ENCODE results near the gene STAM2.
"Not testable (repeated sequence)": the region's sequence is repeated elsewhere in the genome, so short reads cannot be mapped to it uniquely, and the experiment has no call there.

Gene STAM2

GRCh38 chr2:152161598-152161997 lies 14.0 kb downstream of the STAM2 start:
- no peaks in the 10 kb centered on the region for H3K9me3 ChIP-seq (ENCODE audit: control insufficient read depth, low read length)
- no peaks in the 10 kb centered on the region for H3K36me3 ChIP-seq (ENCODE audit: control insufficient read depth, insufficient read depth, low read length)
- H3K27ac ChIP-seq: no peak overlapping the region
- H3K9ac ChIP-seq: no peak overlapping the region
- no peak overlapping the region for H2AFZ ChIP-seq
- no peak overlapping the region for H3K4me2 ChIP-seq (ENCODE audit: low read length)
- TF ChIP-seq, protein P1, sequence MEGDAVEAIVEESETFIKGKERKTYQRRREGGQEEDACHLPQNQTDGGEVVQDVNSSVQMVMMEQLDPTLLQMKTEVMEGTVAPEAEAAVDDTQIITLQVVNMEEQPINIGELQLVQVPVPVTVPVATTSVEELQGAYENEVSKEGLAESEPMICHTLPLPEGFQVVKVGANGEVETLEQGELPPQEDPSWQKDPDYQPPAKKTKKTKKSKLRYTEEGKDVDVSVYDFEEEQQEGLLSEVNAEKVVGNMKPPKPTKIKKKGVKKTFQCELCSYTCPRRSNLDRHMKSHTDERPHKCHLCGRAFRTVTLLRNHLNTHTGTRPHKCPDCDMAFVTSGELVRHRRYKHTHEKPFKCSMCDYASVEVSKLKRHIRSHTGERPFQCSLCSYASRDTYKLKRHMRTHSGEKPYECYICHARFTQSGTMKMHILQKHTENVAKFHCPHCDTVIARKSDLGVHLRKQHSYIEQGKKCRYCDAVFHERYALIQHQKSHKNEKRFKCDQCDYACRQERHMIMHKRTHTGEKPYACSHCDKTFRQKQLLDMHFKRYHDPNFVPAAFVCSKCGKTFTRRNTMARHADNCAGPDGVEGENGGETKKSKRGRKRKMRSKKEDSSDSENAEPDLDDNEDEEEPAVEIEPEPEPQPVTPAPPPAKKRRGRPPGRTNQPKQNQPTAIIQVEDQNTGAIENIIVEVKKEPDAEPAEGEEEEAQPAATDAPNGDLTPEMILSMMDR (IDR thresholded peaks at IDR 0.05): no peak
- H3K79me2 ChIP-seq: peaks cover 66% of the 10 kb centered on the region
- H3K4me1 ChIP-seq: no peaks in the 10 kb centered on the region
- H3K27me3 ChIP-seq (ENCODE audit: control insufficient read depth, insufficient read depth, low read length): no peaks in the 10 kb centered on the region
- H3K4me3 ChIP-seq (ENCODE audit: low read depth, low read length): no peak overlapping the region

- H3K36me3 ChIP-seq (ENCODE audit: control insufficient read depth, insufficient read depth, low read length); H3K27me3 ChIP-seq (ENCODE audit: control insufficient read depth, insufficient read depth, low read length); H3K4me3 ChIP-seq (ENCODE audit: low read depth, low read length); H3K4me1 ChIP-seq; H3K9me3 ChIP-seq (ENCODE audit: control insufficient read depth, low read length); H3K4me2 ChIP-seq (ENCODE audit: low read length); H3K9ac ChIP-seq; H2AFZ ChIP-seq; H3K27ac ChIP-seq: not testable (repeated sequence)
- peaks cover 60% of the 10 kb centered on the region for H3K79me2 ChIP-seq
These were observed 15.2 kb downstream of the STAM2 start for GRCh38 chr2:152160378-152160777.

- no peak overlapping the region for H3K9ac ChIP-seq
- H3K27ac ChIP-seq: no peak overlapping the region
- TF ChIP-seq, protein P1 (IDR thresholded peaks at IDR 0.05): no peak
- no peaks in the 10 kb centered on the region for H3K9me3 ChIP-seq (ENCODE audit: control insufficient read depth, low read length)
- no peak overlapping the region for H2AFZ ChIP-seq
- H3K27me3 ChIP-seq (ENCODE audit: control insufficient read depth, insufficient read depth, low read length): no peaks in the 10 kb centered on the region
- no peak overlapping the region for H3K4me2 ChIP-seq (ENCODE audit: low read length)
- no peaks in the 10 kb centered on the region for H3K4me1 ChIP-seq
- peaks cover 38% of the 10 kb centered on the region for H3K79me2 ChIP-seq
- no peak overlapping the region for H3K4me3 ChIP-seq (ENCODE audit: low read depth, low read length)
- no peaks in the 10 kb centered on the region for H3K36me3 ChIP-seq (ENCODE audit: control insufficient read depth, insufficient read depth, low read length)
These were observed 18.3 kb downstream of the STAM2 start for GRCh38 chr2:152157253-152157652.

DNA sequence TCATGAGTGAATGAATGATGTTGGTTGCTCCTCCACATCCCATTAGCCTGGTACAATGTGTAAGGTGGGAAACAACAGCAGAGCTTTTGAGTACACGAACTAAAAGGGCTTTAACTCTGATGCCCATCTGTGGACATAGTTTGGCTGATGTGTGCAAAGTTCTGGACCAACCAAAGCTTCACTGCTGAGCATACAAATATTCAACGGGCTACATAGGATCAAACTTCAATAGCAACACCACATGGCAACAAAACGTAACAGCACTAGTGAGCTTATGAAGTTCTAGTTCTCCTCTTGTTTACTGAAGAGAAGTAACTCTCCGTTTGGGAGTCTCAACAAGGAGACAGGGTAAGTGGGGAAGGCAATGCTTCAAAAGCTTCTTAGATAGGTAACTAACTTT lies 20.4 kb downstream of the STAM2 start:
- Histone ChIP-seq H3K27me3 (ENCODE audit: control insufficient read depth, insufficient read depth, low read length) (no peaks in the 10 kb centered on the region), H3K4me1 (no peaks in the 10 kb centered on the region), H3K79me2 (peaks cover 35% of the 10 kb centered on the region), H3K4me2 (ENCODE audit: low read length) (no peak overlapping the region), H3K9ac (no peak overlapping the region), H2AFZ (no peak overlapping the region), H3K36me3 (ENCODE audit: control insufficient read depth, insufficient read depth, low read length) (no peaks in the 10 kb centered on the region), H3K9me3 (ENCODE audit: control insufficient read depth, low read length) (no peaks in the 10 kb centered on the region), H3K4me3 (ENCODE audit: low read depth, low read length) (no peak overlapping the region), H3K27ac (no peak overlapping the region)
- TF ChIP-seq, protein P1 (IDR thresholded peaks at IDR 0.05): no peak

GRCh38 chr2:152154462-152154861 lies 21.1 kb downstream of the STAM2 start:
- H2AFZ ChIP-seq: no peak overlapping the region
- H3K9ac ChIP-seq: no peak overlapping the region
- H3K27ac ChIP-seq: no peak overlapping the region
- no peaks in the 10 kb centered on the region for H3K36me3 ChIP-seq (ENCODE audit: control insufficient read depth, insufficient read depth, low read length)
- peaks cover 30% of the 10 kb centered on the region for H3K79me2 ChIP-seq
- no peak overlapping the region for H3K4me3 ChIP-seq (ENCODE audit: low read depth, low read length)
- H3K4me1 ChIP-seq: no peaks in the 10 kb centered on the region
- no peaks in the 10 kb centered on the region for H3K9me3 ChIP-seq (ENCODE audit: control insufficient read depth, low read length)
- TF ChIP-seq, protein P1 (IDR thresholded peaks at IDR 0.05): no peak
- no peak overlapping the region for H3K4me2 ChIP-seq (ENCODE audit: low read length)
- no peaks in the 10 kb centered on the region for H3K27me3 ChIP-seq (ENCODE audit: control insufficient read depth, insufficient read depth, low read length)

All from parathyroid adenoma (tissue), 2 donors.